Panc1 (cell line): ENCODE data around the gene NEIL1. TPM values are rescaled to one million over a fixed set of nuclear protein-coding genes. Genes with fewer than 3 reads are reported as not detected.

ENCODE experiments used
- ATAC-seq: fragments of 200-7000 bp; cut with Tn5 transposase; 2 replicates; pipeline ENCODE4 v1.9.1; 2020; ENCODE audit warnings: mild to moderate bottlenecking, moderate library complexity
- BruUV-seq: library from RNA; stranded (reverse); fragments of 400-500 nt; replicated peaks from 2 replicates; lab custom pipeline; 2021; lab: Mats Ljungman, UMichigan
- CTCF ChIA-PET: fragments of 300-600 bp; sonication (Branson Sonifier 250); formaldehyde crosslinking; loops from one replicate; lab custom pipeline; 2022; ENCODE audit warnings: antibody characterized with exemption; lab: Charles Lee
- POLR2A ChIA-PET: fragments of 300-600 bp; sonication (Branson Sonifier 250); formaldehyde crosslinking; loops from one replicate; lab custom pipeline; 2022; ENCODE audit warnings: antibody characterized with exemption; lab: Charles Lee
- DNase-seq: peaks from one replicate; pipeline ENCODE4 v3.0.0-alpha.2; 2010; ENCODE audit warnings: low read depth, low spot score
- H3K27ac ChIP-seq: 2 replicates; pipeline ENCODE4 v1.5.1; 2011; ENCODE audit warnings: mild to moderate bottlenecking, low read length, inconsistent platforms
- H3K27me3 ChIP-seq: fragments of 200-500 bp; sonication (Bioruptor generic); 2 replicates; pipeline ENCODE4 v1.6.0; 2014; ENCODE audit warnings: low read length, inconsistent platforms; ENCODE audit not compliant: control insufficient read depth, insufficient read depth
- H3K36me3 ChIP-seq: fragments of 200-500 bp; sonication (Bioruptor generic); 2 replicates; pipeline ENCODE4 v1.5.1; 2014; ENCODE audit warnings: inconsistent platforms, mild to moderate bottlenecking, low read length, moderate library complexity; ENCODE audit not compliant: control insufficient read depth, insufficient read depth
- H3K4me1 ChIP-seq: 2 replicates; pipeline ENCODE4 v1.5.1; 2011; ENCODE audit warnings: inconsistent platforms, mild to moderate bottlenecking, low read length, moderate library complexity; ENCODE audit not compliant: control insufficient read depth, insufficient read depth
- H3K4me3 ChIP-seq, 2 experiments: 2 replicates each; pipeline ENCODE4 v1.5.1; 2011 to 2012; ENCODE audit warnings: low read depth in 2 of 2, low read length in 2 of 2, mild to moderate bottlenecking in 2 of 2, inconsistent platforms in 1 of 2, moderate library complexity in 1 of 2
- H3K9me3 ChIP-seq: fragments of 200-500 bp; sonication (Bioruptor generic); 2 replicates; pipeline ENCODE4 v1.5.1; 2014; ENCODE audit warnings: low read depth, mild to moderate bottlenecking, inconsistent platforms, low read length, moderate library complexity; ENCODE audit not compliant: control insufficient read depth, insufficient read depth
- POLR2AphosphoS5 ChIP-seq: IDR thresholded peaks from 2 replicates; pipeline ENCODE4 v1.6.1; 2012; ENCODE audit warnings: mild to moderate bottlenecking, low read depth, low read length, moderate library complexity
- SIN3A ChIP-seq: IDR thresholded peaks from 2 replicates; pipeline ENCODE4 v1.6.1; 2012; ENCODE audit warnings: low read depth, mild to moderate bottlenecking, low read length, moderate library complexity, borderline replicate concordance; ENCODE audit not compliant: insufficient read depth
- TCF7L2 ChIP-seq: IDR thresholded peaks from 2 replicates; pipeline ENCODE4 v1.6.1; 2011; ENCODE audit warnings: mild to moderate bottlenecking, low read depth, low read length, inconsistent platforms
- in situ Hi-C: cut with HindIII; loops from 2 replicates; pipeline ENCODE4 v1.10.0; 2016; ENCODE audit warnings: low sequenced_read_pairs, low pct_unique_long_range_greater_than_20kb
- intact Hi-C: fragments of 100-400 bp; cut with micrococcal nuclease; formaldehyde crosslinking; loops from one replicate; pipeline ENCODE4 v1.10.0; 2022; ENCODE audit not compliant: unreplicated experiment
- total RNA-seq: library from RNA; stranded (reverse); gene quantifications from one replicate; pipeline ENCODE4 v1.2.1, GENCODE V29; 2021; ENCODE audit not compliant: unreplicated experiment
- TF ChIP-seq, protein P1 (sequence below), 2 experiments: IDR thresholded peaks; 2 replicates each; pipeline ENCODE4 v1.6.1; 2011 to 2012; ENCODE audit warnings: low read depth in 2 of 2, control low read depth in 1 of 2, low read length in 1 of 2, mild to moderate bottlenecking in 1 of 2, moderate library complexity in 1 of 2; ENCODE audit not compliant: insufficient read depth in 1 of 2
- TF ChIP-seq, protein P2 (sequence below): fragments of 450-650 bp; IDR thresholded peaks from 2 replicates; pipeline ENCODE4 v1.5.1; 2017; ENCODE audit warnings: mild to moderate bottlenecking

The NEIL1 gene
- total RNA-seq, 1 experiment from 2014 or later = 3.4 TPM

DNA sequence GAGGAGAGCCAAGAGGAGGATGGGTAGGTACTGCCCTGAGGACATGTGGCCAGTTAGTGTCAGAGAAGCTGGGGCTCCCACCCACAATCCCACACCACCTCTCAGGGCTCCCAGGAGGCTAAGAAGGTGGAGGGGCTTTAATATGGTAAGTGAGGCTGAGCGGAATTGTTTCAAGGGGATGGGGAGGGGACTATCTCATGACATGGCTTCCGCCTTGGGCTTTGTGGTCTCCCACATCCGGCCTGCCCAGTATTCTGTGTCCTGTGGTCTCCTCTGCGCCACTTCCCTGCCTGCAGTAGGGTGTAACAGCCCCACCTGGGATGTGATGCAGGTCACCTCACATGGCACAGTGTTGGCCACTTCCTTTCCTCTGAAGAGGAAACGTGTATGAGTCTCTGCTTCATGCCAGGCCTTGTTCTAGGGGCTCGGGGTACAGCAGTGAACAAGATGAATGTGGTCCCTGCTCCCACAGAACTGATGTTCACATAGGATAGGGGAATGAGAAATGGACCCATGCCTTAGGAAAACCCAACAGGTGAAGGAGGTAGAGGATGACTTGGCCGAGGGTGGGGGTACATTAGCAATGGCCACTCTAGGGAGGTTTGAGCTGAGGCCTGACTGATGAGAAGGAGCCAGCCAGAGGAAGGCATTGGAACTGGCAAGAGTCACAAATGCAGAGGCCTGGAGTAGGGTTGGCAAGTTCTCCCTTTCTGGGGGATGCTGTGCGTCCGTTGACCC, 3.2 kb downstream of the NEIL1 start:
- no peaks in the 10 kb centered on the region for H3K36me3 ChIP-seq
- intact Hi-C loops (no loop called here), in situ Hi-C loops (no loop called here)
- H3K27me3 ChIP-seq = no peaks in the 10 kb centered on the region
- DNase-seq = no peak
- no peak overlapping the region for H3K4me3 ChIP-seq
- BruUV-seq = no TSS peak
- POLR2A ChIA-PET = interaction anchor here (0.7 kb wide), 1 partner anchor 124 kb away, joined by 3 read pairs; no protein-coding TSS in a partner anchor
- CTCF ChIA-PET = no interaction called here
- ATAC-seq = no peak
- no peaks in the 10 kb centered on the region for H3K9me3 ChIP-seq
- H3K4me1 ChIP-seq = no peaks in the 10 kb centered on the region
- H3K27ac ChIP-seq = no peak overlapping the region
- TF ChIP-seq POLR2AphosphoS5 = no peak; the same call in 1 of the 2 replicates
- TF ChIP-seq, protein P1, sequence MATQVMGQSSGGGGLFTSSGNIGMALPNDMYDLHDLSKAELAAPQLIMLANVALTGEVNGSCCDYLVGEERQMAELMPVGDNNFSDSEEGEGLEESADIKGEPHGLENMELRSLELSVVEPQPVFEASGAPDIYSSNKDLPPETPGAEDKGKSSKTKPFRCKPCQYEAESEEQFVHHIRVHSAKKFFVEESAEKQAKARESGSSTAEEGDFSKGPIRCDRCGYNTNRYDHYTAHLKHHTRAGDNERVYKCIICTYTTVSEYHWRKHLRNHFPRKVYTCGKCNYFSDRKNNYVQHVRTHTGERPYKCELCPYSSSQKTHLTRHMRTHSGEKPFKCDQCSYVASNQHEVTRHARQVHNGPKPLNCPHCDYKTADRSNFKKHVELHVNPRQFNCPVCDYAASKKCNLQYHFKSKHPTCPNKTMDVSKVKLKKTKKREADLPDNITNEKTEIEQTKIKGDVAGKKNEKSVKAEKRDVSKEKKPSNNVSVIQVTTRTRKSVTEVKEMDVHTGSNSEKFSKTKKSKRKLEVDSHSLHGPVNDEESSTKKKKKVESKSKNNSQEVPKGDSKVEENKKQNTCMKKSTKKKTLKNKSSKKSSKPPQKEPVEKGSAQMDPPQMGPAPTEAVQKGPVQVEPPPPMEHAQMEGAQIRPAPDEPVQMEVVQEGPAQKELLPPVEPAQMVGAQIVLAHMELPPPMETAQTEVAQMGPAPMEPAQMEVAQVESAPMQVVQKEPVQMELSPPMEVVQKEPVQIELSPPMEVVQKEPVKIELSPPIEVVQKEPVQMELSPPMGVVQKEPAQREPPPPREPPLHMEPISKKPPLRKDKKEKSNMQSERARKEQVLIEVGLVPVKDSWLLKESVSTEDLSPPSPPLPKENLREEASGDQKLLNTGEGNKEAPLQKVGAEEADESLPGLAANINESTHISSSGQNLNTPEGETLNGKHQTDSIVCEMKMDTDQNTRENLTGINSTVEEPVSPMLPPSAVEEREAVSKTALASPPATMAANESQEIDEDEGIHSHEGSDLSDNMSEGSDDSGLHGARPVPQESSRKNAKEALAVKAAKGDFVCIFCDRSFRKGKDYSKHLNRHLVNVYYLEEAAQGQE (IDR thresholded peaks at IDR 0.05; ENCODE audit: insufficient read depth in 1 of 2, low read depth in 2 of 2, low read length in 1 of 2) = no peak
- TF ChIP-seq, protein P2, sequence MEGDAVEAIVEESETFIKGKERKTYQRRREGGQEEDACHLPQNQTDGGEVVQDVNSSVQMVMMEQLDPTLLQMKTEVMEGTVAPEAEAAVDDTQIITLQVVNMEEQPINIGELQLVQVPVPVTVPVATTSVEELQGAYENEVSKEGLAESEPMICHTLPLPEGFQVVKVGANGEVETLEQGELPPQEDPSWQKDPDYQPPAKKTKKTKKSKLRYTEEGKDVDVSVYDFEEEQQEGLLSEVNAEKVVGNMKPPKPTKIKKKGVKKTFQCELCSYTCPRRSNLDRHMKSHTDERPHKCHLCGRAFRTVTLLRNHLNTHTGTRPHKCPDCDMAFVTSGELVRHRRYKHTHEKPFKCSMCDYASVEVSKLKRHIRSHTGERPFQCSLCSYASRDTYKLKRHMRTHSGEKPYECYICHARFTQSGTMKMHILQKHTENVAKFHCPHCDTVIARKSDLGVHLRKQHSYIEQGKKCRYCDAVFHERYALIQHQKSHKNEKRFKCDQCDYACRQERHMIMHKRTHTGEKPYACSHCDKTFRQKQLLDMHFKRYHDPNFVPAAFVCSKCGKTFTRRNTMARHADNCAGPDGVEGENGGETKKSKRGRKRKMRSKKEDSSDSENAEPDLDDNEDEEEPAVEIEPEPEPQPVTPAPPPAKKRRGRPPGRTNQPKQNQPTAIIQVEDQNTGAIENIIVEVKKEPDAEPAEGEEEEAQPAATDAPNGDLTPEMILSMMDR = no peak
- TF ChIP-seq TCF7L2 = no peak
- no peak for TF ChIP-seq SIN3A

DNA sequence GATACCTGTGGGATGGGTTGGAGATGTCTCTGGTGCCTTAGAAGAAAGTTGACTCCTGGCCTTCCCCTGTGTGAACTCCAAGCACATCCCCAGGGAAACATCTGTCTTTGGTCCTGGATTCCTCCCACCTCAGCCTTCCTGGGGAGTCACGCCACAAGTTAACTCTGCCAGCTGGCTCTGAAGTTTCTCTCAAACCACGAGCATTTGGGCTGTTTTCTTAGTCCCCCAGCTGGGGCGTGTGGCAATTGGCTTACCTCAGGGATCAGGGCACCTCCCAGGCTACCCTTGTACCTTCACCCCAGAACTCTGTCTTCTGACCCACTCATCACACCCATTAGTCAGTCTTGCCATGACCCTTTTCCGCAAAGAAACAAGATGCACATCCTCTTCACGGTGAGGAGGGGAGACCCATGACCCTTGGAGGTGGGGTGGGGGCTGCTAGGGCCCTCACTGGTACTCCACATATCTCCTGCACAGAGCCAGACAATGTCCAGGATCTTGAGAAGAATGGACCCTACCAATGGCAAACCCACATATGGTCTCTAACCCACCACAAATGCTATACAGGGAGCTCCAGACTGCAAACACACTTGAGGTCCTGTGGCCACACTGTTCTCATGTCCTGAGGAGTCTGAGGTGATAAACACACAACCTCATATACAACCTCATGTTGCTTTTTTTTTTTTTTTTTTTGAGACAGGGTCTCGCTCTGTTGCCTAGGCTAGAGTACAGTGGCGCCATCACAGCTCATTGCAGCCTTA, 3.9 kb downstream of the NEIL1 start:
- TF ChIP-seq SIN3A (no peak), TCF7L2 (no peak), POLR2AphosphoS5 (no peak)
- TF ChIP-seq, protein P2 = no peak
- TF ChIP-seq, protein P1 (IDR thresholded peaks at IDR 0.05; ENCODE audit: insufficient read depth in 1 of 2, low read depth in 2 of 2, low read length in 1 of 2) = no peak
- Histone ChIP-seq H3K4me3 (no peak overlapping the region), H3K27ac (no peak overlapping the region), H3K9me3 (no peaks in the 10 kb centered on the region), H3K27me3 (no peaks in the 10 kb centered on the region), H3K4me1 (no peaks in the 10 kb centered on the region), H3K36me3 (no peaks in the 10 kb centered on the region)
- POLR2A ChIA-PET = interaction anchor here (0.5 to 0.8 kb wide), 3 partner anchors 14 to 263 kb away, joined by 6 to 7 read pairs (median 6); no protein-coding TSS in a partner anchor
- BruUV-seq = no TSS peak
- CTCF ChIA-PET = no interaction called here
- in situ Hi-C loops (no loop called here), intact Hi-C loops (no loop called here)
- no peak for ATAC-seq
- no peak for DNase-seq
